ENCODE measurements around the gene IFT22.

- TF ChIP-seq CTCF (IDR thresholded peaks at IDR 0.05) (no peak), EZH2phosphoT487 (IDR thresholded peaks at IDR 0.05) (no peak)
Measured at GRCh38 chr7:101273206-101273605, 48.4 kb downstream of the IFT22 start.

Data from neural progenitor cell (in vitro differentiated cells).